GF-D8 (cell line): ENCODE data around the gene CCDC116.
"Not testable (repeated sequence)": the region's sequence is repeated elsewhere in the genome, so short reads cannot be mapped to it uniquely, and the experiment has no call there.

Experiments used
- DNase-seq: peaks from one replicate; lab custom pipeline; 2025; lab: John Stamatoyannopoulos, UW

CCDC116 gene

DNA sequence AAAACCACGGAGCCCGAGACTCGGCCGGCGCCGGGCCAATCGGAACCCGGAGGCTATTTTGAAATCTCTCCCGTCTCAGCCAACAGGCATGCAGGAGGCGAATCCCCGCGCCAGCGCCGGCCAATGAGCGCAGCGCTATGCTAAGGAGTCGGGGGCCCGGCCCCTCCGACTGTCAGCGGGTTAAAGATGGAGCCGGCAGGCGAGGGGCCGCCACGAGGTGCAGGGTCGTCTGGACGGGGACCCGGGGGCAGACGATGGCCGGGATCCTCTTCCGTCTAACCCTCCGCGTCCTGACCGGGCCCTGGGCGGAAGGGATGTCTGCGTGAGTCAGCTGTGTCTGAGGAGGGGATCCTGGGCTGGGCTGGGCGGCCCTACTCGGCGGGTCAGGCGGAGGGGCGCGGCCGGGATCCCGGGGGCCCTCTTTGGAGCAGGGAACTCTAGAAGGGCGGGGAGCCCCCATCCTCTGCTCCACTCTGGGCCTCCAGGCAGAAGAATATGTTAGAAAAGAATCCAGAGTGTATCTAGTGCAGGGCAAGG, 19.5 kb downstream of the CCDC116 start:
- peak; percentile 52 for DNase-seq

DNA sequence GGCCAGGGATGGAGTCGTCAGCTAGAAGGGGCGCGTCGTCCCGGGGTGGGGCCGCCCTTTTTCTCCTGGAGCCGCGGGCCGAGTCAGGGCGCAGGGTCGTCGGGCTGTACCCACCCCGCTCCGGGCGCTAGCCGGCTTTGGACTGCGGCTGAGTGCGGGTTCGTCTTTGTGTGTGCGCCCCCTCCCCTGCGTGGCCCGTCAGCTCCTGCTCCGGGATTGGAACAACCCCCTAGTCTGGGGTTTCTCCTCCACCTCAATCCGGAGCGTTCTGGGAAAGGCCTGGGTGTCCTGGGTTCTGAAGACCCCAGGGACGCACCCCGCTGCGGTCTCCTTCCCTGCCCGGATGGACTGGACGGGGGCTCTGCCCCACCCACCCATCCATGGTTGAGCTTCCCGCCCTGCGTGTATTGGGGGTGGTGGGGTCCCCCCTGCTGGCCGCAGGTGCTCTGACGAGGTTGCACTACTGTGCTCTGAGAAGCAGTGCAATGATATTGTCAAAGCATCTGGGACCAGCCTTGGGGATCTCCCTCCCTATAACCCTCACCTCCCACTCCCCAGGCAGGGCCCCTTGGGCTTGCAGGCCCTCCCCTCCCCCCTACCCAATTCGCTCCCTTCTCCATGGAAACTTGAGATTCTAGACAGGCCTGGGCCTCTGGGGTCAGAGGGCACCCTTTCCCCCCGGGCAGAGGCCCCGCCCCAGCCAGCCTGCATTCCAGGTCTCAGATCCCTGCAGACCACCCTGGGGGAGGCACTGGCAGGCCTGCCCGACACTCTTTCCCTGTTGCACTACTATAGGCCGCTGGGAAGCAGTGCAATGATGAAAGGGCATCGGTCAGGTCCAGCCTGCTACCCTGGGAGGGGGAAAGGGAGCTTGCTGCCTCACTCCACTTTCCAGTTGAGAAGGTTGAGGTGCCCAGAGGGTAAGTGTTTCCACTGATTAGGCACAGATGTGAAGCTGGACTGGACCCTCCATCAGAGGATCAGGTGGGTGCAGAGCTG, 20.3 kb downstream of the CCDC116 start:
- DNase-seq = no peak

DNA sequence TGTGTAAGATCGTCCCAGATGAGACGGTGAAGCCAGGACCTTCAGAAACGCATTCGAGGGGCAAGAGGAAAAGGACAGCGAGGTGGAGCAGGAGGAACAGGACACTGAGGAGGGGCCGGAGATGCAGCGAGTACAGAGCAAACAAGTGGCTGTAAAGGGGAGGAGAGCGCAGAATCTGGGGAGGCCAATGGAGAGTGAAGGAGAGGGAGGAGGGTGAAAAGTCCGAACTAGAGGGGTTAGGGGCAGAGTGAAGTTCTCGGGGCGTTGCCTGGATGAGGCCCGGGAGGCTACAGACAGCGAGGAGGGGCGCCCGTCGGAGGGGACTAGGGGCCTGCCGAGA, 24.4 kb downstream of the CCDC116 start:
- DNase-seq = no peak

DNA sequence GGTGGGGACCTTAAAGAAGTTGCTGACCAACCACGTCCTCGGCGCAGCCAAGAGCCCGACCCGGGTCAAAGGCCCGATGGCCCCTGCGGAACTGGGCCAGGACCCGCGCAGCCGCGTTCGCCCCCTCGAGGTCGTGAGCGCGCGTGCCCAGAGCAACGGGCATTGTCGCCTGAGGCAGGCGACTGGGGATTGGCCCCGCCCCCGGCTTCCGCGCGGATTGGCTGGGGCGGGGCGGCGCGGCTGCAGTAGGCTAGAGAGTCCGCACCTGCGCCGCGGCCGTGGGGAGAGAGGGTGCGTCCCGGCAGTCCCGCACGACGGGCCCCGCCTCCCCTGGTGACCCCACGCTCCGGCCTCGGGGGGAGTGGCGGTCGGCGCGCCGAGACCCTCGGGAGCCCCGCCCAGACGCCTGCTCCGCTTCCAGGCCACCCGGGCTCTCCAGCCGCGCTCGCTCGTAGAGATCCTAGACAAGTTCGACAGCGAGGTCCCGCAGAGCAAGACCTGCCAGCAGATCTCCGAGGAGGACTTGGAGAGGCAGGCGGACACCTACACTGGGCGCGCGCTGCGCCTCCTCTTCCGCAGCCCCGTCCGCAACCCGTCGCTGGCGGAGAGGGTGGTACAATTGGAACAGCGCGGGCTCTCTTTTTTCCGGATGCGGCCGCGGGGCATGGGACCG, 24.9 kb downstream of the CCDC116 start:
- peak; percentile 61 for DNase-seq

DNA sequence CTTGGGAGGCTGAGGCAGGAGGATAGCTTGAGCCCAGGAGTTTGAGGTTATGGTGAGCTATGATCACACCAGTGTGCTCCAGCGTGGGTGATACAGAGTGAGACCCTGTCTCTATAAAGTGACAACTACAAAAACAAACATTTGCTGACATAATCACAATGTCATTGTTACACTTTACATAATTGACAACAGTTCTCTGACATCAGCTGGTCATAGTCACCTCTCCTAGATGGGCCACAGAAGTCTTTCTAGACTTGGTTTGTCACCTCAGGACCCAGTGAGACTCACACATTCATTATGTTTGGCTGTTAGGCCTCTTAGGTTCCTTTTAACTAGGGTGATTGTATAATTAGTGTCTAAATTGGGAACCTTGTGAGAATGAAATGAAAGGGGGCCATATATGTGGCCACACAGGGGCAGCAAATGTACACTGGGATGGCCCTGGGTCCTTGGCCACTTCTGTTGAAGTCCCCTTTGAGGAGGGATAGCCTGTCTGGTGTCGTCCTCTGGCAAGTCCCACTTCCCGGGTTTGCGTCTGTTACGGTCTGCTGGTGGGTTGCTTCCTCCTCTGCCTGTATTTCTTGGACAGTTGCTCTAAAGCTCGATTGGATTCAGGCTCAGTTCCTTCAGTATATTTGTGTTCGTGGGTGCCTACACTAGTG, 27.4 kb downstream of the CCDC116 start:
- no peak for DNase-seq

DNA sequence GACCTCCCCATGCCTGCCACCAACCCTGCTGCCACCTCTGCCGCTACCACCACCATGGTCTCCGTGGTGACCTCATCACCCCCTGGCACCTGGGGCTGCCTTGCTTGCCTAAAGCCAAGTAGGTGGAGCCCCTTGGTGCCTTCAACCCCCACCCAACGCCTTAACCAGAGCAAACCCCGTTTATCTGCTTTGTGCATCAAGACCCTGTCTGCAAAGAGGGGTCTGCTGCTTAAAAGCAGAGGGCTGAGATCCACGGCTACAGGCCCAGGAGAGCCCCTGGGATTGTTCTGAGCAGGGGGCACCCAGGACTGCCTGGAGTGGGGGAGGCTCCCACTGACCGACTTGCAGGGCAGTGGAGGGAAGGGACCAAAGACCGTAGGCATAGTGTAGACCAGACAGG, 28.3 kb downstream of the CCDC116 start:
- DNase-seq = no peak

DNA sequence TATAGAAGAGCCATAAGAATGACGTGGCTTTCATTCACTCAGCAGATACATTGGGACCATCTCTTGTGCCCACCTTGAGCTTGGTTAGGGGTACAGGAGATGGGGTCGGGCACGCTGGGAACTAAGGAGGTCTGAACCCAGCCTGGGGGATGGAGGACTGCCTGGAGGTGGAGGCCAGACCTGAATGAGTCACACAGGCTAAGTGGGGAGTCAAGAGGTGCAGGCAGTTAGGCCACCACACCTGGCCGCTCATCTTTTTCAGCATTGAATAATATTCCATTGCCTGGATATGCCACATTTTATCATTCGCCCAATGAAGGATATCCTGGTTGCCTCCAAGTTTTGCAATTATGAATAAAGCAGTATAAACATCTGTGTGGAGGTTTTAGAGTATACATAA, 29.4 kb downstream of the CCDC116 start:
- DNase-seq = no peak

DNA sequence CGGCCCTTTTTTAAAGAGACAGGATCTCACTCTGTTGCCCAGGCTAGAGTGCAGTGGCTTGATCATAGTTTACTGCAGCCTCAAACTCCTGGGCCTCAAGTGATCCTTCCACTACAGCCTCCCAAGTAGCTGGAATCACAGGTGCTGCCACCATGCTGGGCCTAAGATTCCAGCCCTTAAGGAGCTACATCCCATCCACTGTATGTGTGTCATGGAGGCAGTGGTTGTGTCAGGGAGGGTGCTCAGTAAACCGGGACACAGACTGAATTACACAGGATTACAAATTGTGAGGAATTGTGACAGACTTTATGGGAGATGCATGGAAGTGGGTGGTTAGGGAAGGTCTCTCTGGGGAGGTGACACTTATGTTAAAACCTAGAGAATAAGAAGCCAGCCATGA, 31.2 kb downstream of the CCDC116 start:
- DNase-seq = no peak

DNA sequence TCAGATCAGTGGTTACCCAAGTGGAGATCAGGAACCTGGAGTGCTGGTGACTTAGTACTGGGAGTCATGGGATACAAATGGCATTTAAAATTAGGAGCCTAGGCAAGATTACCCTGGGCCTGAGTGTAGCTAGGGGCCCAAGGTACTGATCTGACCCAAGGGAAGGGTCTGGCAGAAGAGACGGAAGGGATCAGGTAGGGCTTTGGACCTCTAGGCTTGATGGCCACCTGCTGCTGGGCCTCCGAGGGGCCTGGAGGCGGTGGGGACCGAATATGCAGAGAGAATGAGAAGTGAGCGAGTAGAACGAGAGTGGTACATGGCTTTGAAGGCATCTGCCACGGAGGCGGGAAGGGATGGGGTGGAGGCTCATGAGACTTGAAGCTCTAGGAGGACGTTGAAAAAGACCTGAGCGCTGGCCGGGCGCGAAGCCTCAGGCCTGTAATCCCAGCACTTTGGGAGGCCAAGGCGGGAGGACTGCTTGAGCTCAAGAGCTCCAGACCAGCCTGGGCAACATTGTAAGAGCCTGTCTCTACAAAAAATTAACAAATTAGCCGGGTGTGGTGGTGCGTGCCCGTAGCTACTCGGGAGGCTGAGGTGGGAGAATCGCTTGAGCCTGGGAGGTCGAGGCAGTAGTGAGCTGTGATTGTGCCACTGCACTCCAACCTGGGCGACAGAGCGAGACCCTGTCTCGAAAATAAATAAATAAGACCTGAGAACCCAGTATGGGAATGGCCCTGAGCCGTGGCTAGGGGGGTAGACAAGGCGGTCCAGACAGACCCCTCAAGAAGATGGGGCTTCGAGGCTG, 32.7 kb downstream of the CCDC116 start:
- DNase-seq = no peak

DNA sequence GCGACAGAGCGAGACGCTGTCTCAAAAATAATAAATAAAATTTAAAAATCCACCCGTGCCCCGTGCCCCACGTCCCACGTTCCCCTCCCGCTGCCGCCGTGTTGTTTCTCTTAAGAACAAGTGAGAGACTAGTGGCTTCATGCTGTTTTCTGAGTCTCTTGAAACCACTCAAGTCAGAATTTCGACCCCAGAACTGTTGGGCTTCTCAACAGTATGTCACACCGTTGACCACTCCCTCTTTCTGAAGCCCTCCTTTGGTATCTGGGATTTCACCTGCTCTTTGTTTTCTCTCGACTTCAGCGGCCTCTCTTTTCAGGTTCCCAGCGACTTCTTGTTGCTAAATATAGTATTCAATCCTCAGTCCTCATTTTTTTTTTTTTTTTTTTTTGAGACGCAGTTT, 34.2 kb downstream of the CCDC116 start:
- no peak for DNase-seq

DNA sequence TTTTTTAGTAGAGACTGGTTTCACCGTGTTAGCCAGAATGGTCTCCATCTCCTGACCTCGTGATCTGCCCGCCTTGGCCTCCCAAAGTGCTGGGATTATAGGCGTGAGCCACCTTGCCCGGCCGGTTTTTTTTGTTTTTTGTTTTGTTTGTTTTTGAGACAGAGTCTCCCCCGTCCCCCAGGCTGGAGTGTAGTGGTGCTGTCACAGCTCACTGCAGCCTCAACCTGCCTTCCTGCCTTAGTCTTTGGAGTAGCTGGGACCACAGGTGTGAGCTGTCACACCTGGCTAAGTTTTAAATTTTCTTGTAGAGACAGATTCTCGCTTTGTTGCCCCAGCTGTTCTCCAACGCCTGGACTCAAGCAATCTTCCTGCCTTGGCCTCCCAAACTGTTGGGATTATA, 36.5 kb downstream of the CCDC116 start:
- no peak for DNase-seq

DNA sequence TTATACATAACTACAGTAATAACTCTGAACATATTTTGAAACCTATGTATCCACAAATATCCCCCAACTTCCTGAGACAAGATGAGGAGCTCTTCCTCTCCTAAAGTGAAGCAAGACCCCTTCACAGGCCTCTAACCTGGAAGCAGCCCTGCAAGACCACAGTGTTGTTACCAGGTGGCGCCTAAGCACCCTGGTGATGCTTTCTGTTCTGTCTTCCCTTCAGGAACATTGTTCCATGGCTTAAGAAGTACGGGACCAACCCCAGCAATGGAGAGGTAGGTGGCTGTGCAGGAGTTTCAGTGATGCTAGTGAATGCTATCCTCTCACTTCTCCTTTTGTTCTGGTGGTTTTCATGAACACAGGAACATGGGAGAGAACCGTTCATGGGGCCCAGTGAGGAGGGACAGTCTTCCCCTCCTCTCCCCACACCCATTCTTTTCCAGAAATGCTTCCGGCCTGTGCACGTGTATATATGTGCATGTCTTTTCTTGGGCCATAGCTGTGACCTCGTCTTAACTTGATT, 39.6 kb downstream of the CCDC116 start:
- DNase-seq = no peak

DNA sequence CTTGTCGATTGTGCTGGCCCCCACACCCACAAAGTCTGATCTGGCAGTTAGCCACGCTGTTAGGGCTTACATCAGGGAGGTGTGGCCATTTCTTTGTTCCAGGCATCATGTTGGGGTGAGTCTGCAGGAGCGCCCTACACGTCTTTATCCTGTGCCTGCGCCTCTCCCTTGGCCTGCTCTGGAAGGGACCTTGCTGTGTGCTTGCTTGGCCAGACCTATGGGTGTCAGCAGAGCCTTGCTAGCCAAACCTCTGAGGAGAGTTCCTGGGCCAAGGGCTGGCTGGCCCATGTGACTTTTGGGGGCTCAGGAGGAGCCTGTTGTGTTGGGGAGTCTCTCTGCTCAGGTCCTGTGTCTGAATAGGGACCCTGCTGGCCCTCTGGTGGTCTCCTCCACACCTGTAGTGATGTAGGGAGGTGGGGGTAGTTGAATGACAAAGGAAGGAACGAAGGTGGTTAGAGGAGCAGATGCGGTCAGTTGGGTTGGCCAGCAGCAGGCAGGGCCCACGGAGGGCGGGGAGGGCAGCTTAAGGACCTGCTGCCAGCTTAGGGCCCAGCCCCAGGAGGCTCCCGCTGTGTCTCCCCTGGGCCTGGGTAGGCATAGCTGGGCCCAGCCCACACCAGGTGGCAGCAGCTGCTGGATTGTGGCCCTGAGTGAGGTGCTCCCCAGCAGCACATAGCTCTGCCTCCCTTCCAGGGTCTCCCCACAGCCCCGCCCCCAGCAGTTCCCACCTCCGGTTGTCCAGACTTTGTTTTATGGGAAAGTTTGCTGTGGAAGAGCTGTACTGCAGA, 41.2 kb downstream of the CCDC116 start:
- no peak for DNase-seq

DNA sequence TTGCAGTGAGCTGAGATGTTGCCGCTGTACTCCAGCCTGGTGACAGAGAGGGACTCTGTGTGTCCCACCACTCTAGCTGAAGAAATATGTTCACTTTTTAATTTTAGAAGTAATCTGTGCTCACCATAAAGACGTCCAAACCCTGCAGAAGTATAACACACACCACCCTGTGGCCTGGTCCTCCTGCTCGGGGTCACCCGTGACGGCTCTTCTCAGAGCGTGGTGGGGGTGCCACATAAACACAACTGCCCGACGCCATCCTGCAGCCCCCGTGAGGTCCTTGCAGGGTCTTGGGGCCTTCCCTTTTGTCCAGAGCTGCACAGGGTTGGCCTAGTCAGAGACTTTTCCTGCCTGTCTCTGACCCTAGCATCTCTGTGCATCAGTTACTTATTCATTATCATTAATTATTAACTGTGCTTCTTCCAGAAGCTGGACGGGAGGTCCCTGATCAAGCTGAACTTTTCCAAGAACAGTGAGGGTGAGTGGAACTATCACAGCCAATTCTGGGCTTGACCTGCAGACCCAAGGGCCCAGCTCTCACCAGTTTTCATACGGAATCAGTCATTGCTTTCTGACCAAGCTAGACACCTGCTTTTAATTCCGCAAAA, 42.2 kb downstream of the CCDC116 start:
- no peak for DNase-seq

DNA sequence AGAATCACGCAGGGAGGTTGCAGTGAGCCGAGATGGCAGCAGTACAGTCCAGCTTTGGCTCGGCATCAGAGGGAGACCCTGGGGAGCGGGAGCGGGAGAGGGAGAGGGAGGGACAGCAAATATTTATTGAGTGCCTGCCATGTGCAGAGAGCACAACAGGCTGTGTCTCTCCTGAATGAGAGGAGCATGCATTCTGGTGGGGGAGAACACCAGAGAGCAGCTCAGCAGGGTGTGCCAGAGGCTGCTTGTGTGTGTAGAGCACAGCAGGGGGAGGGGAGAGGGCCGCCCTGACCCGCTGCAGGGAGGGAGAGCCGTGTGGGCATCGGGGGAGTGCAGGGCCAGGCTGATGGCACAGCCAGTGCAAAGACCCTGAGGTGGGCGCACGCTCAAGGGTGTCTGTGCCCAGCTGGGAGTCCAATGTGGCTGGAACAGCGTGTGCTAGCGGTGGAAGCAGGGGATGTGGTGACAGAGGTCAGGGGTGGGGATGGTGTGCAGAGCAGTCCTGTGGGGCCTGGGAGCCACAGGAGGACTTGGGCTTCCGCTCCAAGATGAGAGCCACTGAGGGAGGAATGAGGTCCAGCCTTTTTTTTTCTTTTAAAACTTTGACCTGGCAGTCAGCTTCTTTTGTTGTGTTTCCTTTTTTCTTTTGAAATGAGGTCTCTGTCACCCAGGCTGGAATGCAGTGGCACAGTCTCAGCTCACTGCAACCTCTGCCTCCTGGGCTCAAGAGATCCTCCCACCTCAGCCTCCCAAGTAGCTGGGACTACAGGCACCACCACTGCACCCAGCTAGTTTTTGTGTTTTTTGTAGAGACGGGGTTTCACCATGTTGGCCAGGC, 45.3 kb downstream of the CCDC116 start:
- DNase-seq = no peak

DNA sequence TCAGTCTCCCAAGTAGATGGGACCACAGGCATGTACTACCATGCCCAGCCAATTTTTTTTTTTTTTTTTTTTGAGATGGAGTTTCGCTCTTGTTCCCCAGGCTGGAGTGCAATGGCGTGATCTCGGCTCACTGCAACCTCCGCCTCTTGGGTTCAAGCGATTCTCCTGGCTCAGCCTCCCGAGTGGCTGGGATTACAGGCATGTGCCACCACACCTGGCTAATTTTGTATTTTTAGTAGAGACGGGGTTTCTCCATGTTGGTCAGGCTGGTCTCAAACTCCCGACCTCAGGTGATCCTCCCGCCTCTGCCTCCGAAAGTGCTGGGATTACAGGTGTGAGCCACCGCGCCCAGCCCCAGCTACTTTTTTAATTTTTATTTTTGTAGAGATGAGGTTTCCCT, 46.3 kb downstream of the CCDC116 start:
- DNase-seq = not testable (repeated sequence)

DNA sequence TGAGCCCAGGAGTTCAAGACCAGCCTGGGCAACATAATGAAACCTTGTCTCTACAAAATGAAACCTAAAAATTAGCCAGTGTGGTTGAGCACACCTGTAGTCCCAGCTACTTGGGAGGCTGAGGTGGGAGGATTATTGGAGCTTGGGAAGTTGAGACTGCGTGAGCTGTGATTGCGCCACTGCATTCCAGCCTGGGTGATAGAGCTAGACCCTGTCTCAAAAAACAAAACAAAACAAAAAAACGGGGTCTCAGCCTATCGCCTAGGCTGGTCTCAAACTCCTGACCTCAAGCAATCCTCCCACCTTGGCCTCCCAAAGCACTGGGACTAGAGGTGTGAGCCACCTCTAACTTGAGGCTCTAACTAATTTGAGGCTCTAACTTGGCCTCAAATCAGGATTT, 46.8 kb downstream of the CCDC116 start:
- no peak for DNase-seq

DNA sequence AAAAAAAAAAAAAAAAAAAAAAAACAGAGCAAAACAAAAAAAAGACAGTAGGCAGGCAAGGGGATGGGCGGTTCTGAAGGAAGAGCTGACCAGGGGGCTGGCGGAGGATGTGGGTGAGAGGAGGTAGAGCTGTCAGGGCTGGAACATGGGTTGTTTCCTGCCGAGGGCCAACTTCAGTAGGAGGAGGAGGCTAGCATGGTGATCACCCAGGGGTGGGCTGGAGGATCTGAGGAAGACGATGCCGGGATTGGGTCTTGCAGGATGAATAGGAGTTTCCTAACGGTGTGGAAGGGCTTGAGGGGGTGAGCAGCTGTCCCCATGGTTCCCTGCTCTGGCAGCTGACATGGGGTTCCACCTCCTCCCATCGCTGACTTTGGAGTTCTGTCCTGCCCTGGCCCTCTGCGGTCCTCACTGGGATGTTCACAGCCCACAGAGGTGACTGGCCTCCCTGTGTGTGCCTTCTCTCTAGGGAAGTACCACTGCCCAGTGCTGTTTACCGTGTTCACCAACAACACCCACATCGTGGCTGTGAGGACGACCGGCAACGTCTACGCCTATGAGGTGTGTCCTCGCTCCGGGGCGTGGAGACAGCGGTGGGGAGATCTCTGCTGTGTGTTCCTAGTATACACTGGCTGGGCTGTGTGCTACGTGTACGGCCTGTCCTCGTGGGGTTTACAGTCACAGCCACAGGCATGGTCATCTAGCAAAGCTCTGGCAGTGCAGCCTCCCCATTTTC, 48.4 kb downstream of the CCDC116 start:
- DNase-seq = no peak
